ENCODE data around the gene CEP85L. TPM values are rescaled to one million over a fixed set of nuclear protein-coding genes. Genes with fewer than 3 reads are reported as not detected.

CEP85L gene
- total RNA-seq, 1 experiment from 2014 or later = 0.88 TPM

DNA sequence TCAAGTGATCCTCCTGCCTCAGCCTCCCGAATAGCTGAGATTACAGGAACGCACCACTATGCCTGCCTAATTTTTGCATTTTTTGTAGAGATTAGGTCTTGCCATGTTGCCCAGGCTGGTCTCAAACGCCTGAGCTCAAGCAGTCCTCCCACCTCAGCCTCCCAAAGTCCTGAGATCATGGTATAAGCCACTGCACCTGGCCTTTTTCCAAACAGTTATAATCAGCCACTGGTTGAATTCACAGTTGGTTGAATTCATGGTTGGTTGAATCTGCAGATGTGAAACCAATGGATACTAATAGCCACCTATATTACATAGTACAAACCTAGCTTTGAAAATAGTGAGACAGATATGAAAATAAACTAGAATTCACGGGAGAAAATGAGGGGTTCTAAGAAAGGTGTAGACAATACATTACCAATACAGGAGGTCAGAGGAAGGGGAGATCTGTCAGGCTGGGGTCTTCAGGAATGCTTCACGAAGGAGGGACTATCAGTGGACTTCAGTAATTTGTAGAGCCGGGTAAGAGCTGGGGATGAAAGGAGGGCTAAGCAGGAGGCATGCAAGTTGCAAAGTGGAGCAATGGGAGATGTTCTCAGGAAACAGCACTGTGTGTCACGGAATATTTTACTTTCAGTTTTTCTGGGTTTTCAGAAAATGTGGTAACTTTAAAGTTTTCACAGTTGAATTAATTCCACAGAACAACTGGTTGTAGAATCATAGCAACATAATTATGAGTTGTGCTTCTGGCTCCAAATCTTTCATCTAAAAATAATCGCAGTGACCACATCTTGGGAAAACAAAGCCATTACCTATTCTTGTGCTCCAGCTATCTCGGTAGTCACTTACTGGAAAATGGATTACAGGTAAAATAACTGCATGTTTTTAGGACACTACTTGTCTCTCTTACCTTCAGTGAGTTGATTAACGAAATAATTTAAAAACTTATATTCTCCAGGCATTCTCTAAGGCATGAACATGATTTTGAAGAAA is 12.9 kb upstream of the CEP85L start:
- no peak for DNase-seq (ENCODE audit: low spot score)
- in situ Hi-C loops (cut with HindIII; ENCODE audit: low sequenced_read_pairs) = no loop called here

DNA sequence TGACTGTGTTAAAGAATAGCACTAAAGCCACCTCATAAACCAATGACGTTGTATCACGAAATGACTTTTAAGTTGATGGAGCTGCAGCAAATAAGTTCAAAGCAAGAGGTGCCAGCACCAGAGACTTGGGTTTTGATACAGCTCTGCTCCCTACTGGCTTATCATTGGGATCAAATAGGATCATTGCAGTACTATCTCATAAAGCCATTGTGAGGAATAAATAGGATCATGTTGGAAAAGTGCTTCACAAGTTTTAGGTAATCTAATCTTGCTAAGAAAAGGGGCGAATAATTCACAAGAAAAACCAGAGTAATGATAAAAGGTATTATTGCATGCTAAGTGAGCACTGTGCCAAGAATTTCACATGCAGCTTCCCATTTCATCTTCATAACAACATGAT is 10.4 kb upstream of the CEP85L start:
- in situ Hi-C loops (cut with HindIII; ENCODE audit: low sequenced_read_pairs) = no loop called here
- no peak for DNase-seq (ENCODE audit: low spot score)

DNA sequence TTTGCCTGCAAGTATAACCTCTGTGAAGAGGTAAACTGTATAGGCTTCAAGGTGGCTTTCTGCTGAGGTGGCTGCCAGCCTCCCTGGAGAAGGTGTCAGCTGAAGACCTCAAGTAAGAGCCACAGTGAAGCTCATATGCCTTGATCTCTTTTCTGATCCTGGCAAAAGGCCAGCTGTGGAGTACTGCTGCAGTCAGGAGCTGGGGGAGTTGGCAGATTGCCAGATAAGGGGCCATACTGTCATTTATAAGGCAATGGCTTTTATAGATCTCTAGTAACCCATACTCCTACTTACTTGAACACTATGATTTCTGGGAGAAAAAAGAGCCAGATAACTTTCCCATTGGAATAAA is 8.8 kb upstream of the CEP85L start:
- in situ Hi-C loops (cut with HindIII; ENCODE audit: low sequenced_read_pairs) = no loop called here
- DNase-seq (ENCODE audit: low spot score) = no peak

DNA sequence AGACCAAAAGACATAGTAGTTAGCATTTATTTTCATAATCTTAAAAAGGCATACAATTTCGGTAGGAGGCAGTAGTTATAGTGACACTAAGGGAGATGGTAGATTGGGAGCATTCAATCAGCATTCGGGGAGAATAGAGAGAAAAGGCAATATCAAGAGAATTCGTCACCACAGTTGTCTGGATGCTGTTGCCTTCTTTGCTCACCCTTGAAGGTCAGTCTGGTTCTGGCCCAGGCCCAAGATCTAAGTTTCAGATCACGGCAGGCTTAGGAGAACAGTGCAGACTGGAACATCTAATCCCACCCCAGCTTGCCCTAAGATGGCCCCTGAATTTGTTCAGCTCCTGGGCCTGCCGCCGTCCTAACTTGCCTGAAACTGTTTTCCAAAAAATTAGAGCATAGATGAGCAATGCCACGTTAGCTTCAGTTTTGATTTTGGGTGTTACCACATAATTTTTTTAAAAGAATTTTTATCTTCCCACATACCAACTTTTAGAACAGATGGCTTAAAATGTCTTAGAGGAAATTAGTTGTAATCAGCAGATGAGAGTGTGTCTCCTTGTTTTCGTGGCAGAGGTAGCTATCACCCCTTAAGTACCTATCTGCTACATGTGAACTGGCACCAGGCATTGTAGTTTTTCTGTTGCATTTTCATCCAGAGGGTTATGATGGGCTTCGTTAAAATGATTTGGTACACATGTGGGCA is 8.3 kb upstream of the CEP85L start:
- DNase-seq (ENCODE audit: low spot score) = no peak
- in situ Hi-C loops (cut with HindIII; ENCODE audit: low sequenced_read_pairs) = no loop called here

DNA sequence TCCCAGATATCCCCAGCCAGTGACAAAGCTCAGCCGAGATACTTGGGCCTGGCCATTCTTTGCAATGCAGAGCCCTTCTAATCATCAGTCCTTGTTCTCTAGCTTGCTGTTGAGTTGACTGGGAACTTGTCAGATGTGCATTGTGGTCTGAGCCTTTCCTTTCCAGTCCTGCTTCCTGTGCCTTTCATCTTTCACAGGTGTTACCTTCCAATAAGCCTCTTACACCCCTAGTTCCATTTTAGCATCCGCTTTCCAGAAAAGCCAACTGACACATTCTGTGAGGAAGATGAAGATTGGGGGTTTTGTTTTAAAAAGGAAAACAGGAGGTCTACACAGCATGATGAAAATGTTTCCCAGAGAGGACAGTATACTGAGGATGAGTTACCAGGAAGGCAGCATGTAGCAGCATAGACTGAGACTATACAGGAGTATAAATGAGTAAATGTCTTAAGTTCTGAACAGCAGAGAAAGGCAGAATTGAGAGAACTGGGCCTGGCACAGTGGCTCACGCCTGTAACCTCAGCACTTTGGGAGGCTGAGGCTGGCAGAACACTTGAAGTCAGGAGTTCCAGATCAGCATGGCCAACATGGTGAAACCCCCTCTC is 5.6 kb upstream of the CEP85L start:
- in situ Hi-C loops (cut with HindIII; ENCODE audit: low sequenced_read_pairs) = no loop called here
- no peak for DNase-seq (ENCODE audit: low spot score)

DNA sequence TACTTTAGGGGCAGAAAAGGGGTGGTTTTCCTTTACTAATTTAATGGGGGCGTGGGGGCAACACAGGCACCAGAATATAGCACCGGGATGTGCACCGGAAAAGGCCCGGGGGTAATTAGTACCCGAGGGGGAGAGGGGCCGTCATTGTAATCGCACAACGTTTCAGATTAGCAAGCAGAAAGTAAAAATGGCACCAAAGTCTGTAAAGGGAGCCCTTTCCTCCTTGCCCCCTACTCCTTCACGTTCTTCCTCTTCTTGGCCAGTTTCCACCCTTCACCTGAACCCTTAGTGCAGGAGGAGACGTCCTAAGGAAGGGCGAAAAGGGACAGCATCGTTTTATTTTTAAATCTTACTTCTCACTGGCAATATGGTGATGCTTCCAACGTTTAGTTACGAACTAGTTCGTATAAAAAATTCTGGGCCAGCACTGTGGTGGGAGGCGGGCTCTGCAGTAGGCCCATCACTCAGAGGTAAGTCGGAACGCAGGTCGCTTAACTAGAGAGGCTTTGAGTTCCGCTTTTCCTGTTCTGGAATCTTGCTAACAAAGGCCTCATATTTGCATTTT is 742 bp upstream of the CEP85L start:
- peak; percentile 39 for DNase-seq (ENCODE audit: low spot score)
- in situ Hi-C loops (cut with HindIII; ENCODE audit: low sequenced_read_pairs) = no loop called here

DNA sequence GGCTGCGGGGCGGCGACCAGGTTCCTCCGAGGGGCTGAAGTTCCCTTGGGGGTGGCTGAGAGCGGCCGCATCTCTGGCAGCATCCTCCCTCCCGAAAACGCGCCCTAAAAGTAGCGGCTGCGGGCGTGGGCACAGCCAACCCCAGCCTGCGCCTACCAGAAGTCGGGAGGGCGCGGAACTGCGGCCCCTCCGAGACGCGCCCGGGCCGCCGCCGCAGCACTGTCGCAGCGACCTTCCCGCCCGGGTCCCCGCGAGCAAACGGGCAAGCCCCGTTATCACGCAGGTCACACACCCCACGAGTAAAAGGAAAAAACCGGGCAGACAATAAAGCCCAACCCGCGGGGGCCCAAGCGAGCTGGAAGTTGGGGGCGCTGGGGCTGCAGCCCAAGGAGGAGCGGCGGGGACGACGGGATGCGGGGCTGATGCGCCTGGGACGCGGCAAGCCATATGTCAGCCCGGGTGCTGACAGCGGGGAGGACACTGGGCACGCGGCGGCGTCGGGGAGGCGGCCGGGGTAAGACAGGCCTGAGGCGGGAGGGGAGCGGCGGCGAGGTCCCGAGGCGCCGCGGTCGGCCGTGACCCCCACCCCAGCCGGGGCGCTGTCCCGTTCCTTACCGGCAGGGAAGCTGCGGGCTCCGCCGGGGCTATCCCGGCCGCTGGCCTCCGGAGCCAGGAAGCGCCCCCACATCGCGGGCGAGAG is 659 bp downstream of the CEP85L start:
- in situ Hi-C loops (cut with HindIII; ENCODE audit: low sequenced_read_pairs) = no loop called here
- DNase-seq (ENCODE audit: low spot score) = peak; percentile 35

DNA sequence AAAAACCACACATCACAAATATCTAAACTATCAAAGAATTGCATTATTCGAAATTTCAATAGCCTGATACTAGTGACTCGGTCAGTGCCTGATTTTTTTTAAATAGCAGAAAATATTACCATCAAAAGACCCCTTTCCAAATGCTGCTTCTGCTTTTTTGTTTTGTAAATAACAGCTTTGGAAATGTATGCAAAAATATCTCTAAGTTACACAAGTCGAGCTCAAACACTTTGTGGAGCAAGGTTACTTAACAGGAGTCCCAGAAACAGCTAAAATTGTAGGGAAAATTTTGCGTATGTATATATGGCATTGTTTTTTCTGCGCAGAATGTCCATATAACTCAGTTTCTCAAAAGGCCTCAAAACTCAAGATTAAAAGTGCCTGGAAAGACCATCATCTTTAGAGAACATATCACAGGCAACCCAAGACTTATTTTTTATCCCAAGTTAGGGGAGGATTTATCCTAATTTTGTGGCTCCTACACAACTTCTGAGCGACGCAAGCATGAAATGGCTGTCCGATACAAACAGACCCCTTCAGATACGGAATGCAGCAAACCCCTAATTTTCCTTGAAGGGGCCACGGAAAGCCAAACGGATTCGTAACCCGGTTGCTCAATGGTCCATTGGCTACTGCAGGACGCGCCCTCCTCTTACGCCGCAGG is 1.3 kb downstream of the CEP85L start:
- in situ Hi-C loops (cut with HindIII; ENCODE audit: low sequenced_read_pairs) = no loop called here
- DNase-seq (ENCODE audit: low spot score) = peak; percentile 54

DNA sequence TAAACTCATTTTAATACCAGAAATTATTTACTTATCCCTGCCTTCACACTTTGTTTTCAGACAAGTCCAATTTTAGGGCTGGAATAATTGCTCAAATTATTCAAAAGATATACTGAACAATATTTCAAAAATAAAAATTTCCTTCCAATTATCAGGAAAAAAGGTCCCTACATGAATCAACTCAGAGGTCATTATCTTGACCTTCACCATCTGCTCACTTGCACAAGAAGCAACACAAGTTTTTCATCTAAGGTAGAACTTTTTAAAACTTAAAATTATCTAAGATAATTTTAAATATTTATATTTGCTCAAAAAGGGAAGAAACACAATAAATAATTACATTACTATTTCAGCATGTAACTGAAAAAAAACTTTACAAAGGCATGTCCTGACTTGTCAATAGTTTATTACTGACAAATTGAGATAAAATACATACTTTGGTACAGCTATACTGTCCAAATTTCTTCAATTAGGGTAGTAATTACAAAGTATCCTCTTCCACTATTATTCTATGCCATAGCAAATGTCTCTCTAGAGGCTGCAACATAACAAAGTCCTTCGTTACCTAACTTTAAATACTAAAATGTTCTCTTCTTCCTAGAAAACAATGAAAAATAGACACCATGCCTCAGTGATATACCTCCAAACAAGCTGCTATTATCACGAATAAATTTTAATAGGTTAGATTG is 2.4 kb downstream of the CEP85L start:
- no peak for DNase-seq (ENCODE audit: low spot score)
- in situ Hi-C loops (cut with HindIII; ENCODE audit: low sequenced_read_pairs) = no loop called here

DNA sequence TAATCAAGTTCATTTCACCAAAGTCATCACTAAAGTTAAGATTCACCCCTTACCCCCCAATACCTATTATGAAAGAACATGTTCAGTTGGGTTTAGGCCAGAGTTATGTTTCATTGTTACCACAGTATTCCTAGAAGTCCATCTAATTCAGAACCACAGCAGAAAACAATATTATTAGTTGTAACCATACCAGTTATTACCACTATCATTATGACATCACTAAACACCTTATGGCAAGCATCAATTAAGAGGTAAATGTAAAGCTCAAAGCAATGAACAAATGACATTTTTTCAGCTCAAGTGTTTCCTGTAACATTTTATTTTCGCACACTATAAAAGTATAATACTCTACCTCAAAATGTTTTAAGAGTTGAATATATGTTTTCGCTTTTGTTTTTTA is 4.4 kb downstream of the CEP85L start:
- in situ Hi-C loops (cut with HindIII; ENCODE audit: low sequenced_read_pairs) = no loop called here
- DNase-seq (ENCODE audit: low spot score) = no peak

DNA sequence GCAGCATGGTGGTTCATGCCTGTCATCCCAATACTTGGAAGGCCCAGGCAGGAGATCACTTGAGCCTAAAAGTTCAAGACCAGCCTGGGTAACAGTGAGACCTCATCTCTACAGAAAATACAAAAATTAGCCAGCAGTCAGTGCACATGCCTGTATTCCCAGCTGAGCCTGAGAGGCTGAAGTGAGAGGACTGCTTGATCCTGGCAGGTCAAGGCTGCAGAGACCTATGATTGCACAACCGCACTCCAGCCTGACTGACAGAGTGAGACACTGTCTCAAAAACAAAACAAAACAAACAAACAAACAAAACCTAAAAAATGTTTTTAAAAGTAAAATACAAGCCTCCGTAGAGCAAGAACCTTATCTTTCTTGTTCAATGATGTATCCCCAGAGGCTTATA is 6.0 kb downstream of the CEP85L start:
- in situ Hi-C loops (cut with HindIII; ENCODE audit: low sequenced_read_pairs) = no loop called here
- DNase-seq (ENCODE audit: low spot score) = no peak

DNA sequence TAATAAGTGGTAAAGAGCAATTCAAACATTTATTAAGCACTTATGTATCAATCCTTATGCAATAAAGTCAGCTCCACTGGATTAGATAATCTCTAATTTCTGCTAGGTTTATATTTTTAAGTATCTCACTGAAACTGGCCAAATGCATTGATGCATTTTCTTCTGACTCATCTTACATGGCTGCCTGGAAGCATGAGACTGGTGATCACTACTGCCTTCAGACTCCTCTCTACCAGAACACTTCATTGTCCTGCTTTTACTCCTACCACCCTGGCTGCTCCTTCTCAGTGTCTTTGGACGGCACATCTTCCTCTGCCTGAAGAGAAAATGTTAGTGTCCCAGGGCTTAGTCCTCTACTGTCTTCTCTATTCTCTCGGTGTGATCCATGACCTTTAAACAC is 7.4 kb downstream of the CEP85L start:
- DNase-seq (ENCODE audit: low spot score) = no peak
- in situ Hi-C loops (cut with HindIII; ENCODE audit: low sequenced_read_pairs) = no loop called here

DNA sequence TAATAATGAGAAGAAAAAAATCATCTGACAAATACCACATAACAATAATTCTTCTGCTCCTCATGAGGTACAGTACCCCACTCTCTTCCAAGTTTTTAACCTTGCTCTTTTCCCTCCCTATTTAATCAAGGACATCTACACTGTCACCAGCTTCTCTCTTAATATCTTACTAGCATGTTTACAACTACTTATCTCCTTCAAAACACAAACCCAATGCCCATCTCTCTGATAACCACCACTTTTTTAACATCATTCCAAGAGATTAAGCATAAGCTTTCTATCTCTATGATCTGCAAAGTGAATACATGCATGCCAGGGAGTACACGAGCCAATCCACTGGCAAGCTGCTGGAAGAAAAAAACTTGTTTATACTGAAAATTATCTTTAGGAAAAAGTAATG is 10.3 kb downstream of the CEP85L start:
- no peak for DNase-seq (ENCODE audit: low spot score)
- in situ Hi-C loops (cut with HindIII; ENCODE audit: low sequenced_read_pairs) = no loop called here

DNA sequence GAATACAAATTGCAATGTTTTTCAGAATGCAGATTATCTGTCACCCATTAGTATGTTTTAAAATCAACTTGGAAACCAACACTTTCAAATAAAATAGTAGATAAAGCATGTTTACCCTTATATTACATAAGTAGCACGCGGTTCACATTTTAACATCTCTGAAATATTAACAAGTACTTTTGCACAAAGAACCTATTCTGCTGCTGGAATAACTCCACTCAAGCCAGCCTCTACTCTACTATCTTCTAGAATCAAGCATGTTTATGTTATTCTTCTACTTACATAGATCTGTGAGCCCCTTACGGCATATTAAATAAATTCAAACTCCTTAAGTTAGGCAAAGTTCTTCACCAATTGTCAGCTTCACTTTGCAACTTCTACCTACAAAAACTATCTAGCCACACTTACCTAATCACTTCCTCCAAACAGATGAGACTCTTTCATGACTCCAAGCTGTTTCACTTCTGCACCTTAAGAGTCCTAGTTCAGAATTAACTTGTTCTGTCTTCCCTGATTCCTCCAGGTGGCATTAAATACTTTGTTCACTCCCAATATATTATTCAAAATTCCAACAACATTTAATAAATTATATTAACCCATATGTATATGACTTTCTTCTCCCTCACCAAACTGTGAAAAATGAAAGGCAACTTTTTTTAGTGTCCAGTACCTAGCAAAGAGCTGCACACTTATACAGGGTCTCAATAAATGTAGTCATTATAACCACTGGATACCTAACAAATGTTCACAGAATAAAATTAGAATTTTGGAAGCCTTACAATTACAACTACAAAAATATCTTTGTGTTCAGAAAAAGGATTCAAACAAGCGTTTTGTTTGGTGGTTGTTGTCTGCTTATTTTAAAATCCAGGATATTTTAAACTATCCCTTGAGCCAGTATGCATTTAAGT is 12.1 kb downstream of the CEP85L start:
- DNase-seq (ENCODE audit: low spot score) = no peak
- in situ Hi-C loops (cut with HindIII; ENCODE audit: low sequenced_read_pairs) = no loop called here

DNA sequence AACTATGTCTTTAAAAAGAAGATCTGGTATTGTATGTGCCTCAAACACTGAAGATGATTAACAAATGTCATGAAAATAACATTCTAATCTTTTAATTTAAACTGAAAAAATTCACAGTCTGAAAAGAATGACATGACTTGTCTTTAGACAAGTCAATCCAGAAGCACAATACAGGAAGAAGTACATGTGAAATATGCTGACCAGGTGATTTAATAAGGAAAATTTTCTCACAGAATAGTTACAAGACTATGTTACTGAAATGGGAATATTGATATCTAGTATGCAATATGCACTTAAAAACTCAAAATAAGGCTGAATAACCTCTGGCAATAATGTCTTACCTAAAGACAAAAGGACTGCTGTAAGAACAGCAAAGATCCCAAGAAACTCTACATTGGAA is 13.1 kb downstream of the CEP85L start:
- in situ Hi-C loops (cut with HindIII; ENCODE audit: low sequenced_read_pairs) = no loop called here
- DNase-seq (ENCODE audit: low spot score) = no peak

DNA sequence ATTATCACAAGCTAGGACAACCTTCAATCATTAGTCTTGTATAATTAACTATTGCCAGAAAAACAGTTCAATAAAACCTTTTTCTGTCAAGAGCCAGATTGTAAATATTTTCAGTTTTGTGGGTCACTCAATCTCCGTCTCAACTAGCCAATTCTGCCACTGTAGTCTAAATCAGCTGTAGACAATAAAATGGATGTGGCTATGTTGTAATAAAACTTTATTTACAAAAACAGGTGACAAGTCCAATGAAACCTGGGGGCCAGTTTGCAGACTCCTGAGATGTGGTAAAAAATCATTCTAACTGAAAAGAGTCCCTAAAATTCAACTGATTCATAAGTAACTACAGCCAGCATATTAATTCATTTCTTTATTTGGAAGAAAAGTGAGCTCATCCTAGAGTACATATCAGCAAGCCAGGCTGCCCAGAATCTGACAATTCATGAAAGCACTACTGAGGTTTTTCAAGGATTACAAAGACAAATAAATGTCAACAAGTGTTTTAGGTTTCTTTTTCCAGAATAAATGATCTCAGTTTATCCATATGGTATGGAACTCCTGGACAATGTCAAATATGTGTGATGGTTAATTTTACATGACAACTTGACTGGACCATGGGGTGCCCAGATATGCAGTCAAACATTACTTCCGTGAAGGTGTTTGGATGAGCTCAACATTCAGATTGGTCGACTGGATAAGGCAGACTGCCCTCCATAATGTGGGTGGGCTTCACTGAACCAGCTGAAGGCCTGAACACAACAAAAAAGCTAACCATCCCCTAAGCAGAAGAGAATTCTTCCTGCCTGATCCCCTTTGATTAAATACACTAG is 15.3 kb downstream of the CEP85L start:
- in situ Hi-C loops (cut with HindIII; ENCODE audit: low sequenced_read_pairs) = no loop called here

DNA sequence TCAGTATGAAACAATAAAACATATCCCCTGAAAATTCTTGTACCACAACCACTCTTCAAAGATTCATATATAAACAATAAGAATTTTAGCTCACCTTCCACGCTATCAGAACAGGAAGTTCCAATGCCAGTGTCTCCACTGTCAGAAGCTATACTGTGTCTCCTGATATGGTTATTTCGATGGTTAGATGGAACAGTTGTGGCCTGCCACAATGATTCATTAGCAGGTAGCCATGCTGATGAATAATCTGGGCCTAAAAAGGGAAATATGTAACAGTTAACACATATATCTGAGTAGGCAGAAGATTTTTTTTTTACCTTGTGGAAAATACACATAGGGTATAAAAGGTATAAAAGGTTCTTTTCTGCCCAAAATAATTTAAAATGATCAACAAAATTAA is 19.0 kb downstream of the CEP85L start:
- in situ Hi-C loops (cut with HindIII; ENCODE audit: low sequenced_read_pairs) = no loop called here
- DNase-seq (ENCODE audit: low spot score) = no peak

More for the DNA sequence above, 15.3 kb downstream of the CEP85L start:
- no peak for DNase-seq (ENCODE audit: low spot score)
